Neuronal stem cell (in vitro differentiated cells): ENCODE results near the gene COQ3.
A peak's percentile ranks its signal among the peaks of the same experiment; 100 is the strongest.

ENCODE experiments used
- DNase-seq: peaks from one replicate; pipeline ENCODE4 v3.0.0-alpha.2; 2013; ENCODE audit warnings: low spot score
- H2AFZ ChIP-seq: one replicate; pipeline ENCODE4 v1.6.1; 2013; ENCODE audit warnings: mild to moderate bottlenecking, low read length, inconsistent platforms
- H2AK5ac ChIP-seq: 2 replicates; pipeline ENCODE4 v1.6.1; 2013; ENCODE audit warnings: low read depth, mild to moderate bottlenecking, inconsistent platforms, low read length, moderate library complexity, mixed read lengths
- H2BK120ac ChIP-seq: 2 replicates; pipeline ENCODE4 v1.6.1; 2013; ENCODE audit warnings: low read depth, mild to moderate bottlenecking, inconsistent platforms, low read length, moderate library complexity, mixed read lengths
- H2BK12ac ChIP-seq: one replicate; pipeline ENCODE4 v1.6.1; 2013; ENCODE audit warnings: low read length, inconsistent platforms
- H2BK15ac ChIP-seq: 2 replicates; pipeline ENCODE4 v1.6.1; 2013; ENCODE audit warnings: mild to moderate bottlenecking, low read length, inconsistent platforms, mixed read lengths
- H2BK5ac ChIP-seq: one replicate; pipeline ENCODE4 v1.6.1; 2013; ENCODE audit warnings: inconsistent platforms, mild to moderate bottlenecking, low read length, moderate library complexity
- H3K14ac ChIP-seq: one replicate; pipeline ENCODE4 v1.6.1; 2013; ENCODE audit warnings: low read length, inconsistent platforms
- H3K18ac ChIP-seq: 2 replicates; pipeline ENCODE4 v1.6.1; 2013; ENCODE audit warnings: low read length, inconsistent platforms
- H3K23ac ChIP-seq: 2 replicates; pipeline ENCODE4 v1.6.1; 2013; ENCODE audit warnings: low read depth, mild to moderate bottlenecking, mixed read lengths, low read length, inconsistent platforms; ENCODE audit not compliant: poor library complexity
- H3K27ac ChIP-seq: replicated peaks from 3 replicates; pipeline ENCODE4 v1.5.1; 2013; ENCODE audit warnings: low read length, inconsistent platforms
- H3K27me3 ChIP-seq, 3 experiments: 2 replicates each; pipeline ENCODE4 v1.6.1; 2013; ENCODE audit warnings: low read length in 3 of 3, mild to moderate bottlenecking in 2 of 3, inconsistent platforms in 1 of 3, low read depth in 1 of 3, mixed read lengths in 1 of 3, moderate library complexity in 1 of 3; ENCODE audit not compliant: control insufficient read depth in 3 of 3, insufficient read depth in 3 of 3
- H3K36me3 ChIP-seq, 2 donors: replicated peaks in 1 of 2; 2 replicates each; pipeline ENCODE4 v1.6.1; 2013; ENCODE audit warnings: low read length in 2 of 2; ENCODE audit not compliant: control insufficient read depth in 2 of 2, insufficient read depth in 2 of 2
- H3K4ac ChIP-seq: 2 replicates; pipeline ENCODE4 v1.6.1; 2013; ENCODE audit warnings: inconsistent platforms, mild to moderate bottlenecking, low read length, moderate library complexity
- H3K4me1 ChIP-seq, 2 donors: 1 replicate in 1 of 2; 2 replicates in 1 of 2; pipeline ENCODE4 v1.6.1; 2013; ENCODE audit warnings: low read length in 2 of 2, low read depth in 1 of 2; ENCODE audit not compliant: control insufficient read depth in 2 of 2, insufficient read depth in 1 of 2
- H3K4me2 ChIP-seq: one replicate; pipeline ENCODE4 v1.6.1; 2013; ENCODE audit warnings: mild to moderate bottlenecking, low read length, inconsistent platforms; ENCODE audit not compliant: insufficient read depth, poor library complexity, severe bottlenecking
- H3K4me3 ChIP-seq, 2 donors: 2 replicates each; pipeline ENCODE4 v1.5.1; 2013; ENCODE audit warnings: low read length in 2 of 2, mild to moderate bottlenecking in 2 of 2, inconsistent platforms in 1 of 2, moderate library complexity in 1 of 2
- H3K79me1 ChIP-seq: one replicate; pipeline ENCODE4 v1.6.1; 2013; ENCODE audit warnings: low read depth, mild to moderate bottlenecking, inconsistent platforms, low read length, moderate library complexity
- H3K9ac ChIP-seq: one replicate; pipeline ENCODE4 v1.6.1; 2013; ENCODE audit warnings: mild to moderate bottlenecking, low read depth, low read length, inconsistent platforms; ENCODE audit not compliant: poor library complexity
- H3K9me3 ChIP-seq, 2 donors: replicated peaks in 1 of 2; 2 replicates each; pipeline versions ENCODE3 to v1.6.1; 2013; ENCODE audit warnings: low read length in 2 of 2, mild to moderate bottlenecking in 2 of 2, inconsistent platforms in 1 of 2, low read depth in 1 of 2, mixed read lengths in 1 of 2, moderate library complexity in 1 of 2; ENCODE audit not compliant: control insufficient read depth in 2 of 2, insufficient read depth in 1 of 2
- H4K8ac ChIP-seq: one replicate; pipeline ENCODE4 v1.6.1; 2013; ENCODE audit warnings: low read depth, mild to moderate bottlenecking, inconsistent platforms, low read length, moderate library complexity
- H4K91ac ChIP-seq: one replicate; pipeline ENCODE4 v1.6.1; 2013; ENCODE audit warnings: low read length, low read depth, mild to moderate bottlenecking, inconsistent platforms; ENCODE audit not compliant: poor library complexity
- WGBS, 2 donors: extraction: QIAGEN DNeasy Blood & Tissue Kit; methylation state at CpG; one replicate each; pipeline ENCODE4 v1.1.7; 2013; ENCODE audit warnings: missing lambda C conversion rate in 2 of 2, mixed read lengths in 1 of 2; ENCODE audit not compliant: insufficient read length in 2 of 2, insufficient replicate concordance in 1 of 2; ENCODE audit errors: extremely low coverage in 2 of 2; 5-methylcytosine and 5-hydroxymethylcytosine counted together

COQ3 gene

DNA sequence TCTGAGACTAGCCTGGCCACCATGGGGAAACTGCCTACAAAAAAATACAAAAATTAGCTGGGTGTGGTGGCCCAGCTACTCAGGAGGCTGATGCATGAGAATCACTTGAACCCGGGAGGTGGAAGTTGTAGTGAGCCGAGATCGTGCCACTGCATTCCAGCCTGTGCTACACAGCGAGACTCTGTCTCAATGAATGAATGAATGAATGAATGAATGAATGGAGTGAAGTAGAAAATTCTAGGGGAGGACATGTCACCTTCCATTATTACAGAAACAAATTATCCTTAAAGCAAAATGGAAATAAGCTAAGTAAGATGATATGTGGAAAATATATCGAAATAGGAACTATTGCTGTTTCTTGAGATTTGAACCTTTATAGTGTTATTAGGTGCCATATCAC lies 34.0 kb upstream of the COQ3 start:
- H2BK15ac ChIP-seq: no peak overlapping the region
- H3K27ac ChIP-seq: no peak overlapping the region
- H3K36me3 ChIP-seq: peaks cover 2 to 44% of the 10 kb centered on the region in 2 donors
- H3K4me3 ChIP-seq: no peak overlapping the region
- WGBS, 2 donors: no CpG with 5 or more reads among the region's 5 CpGs
- H2BK120ac ChIP-seq: no peak overlapping the region
- no peak overlapping the region for H3K9ac ChIP-seq
- peaks cover 7 to 15% of the 10 kb centered on the region in 2 donors for H3K4me1 ChIP-seq
- no peaks in the 10 kb centered on the region for H3K27me3 ChIP-seq
- H3K18ac ChIP-seq: no peak overlapping the region
- no peak overlapping the region for H3K23ac ChIP-seq
- H3K4ac ChIP-seq: no peak overlapping the region
- H4K91ac ChIP-seq: no peak overlapping the region
- H2BK12ac ChIP-seq: no peak overlapping the region
- H2BK5ac ChIP-seq: no peak overlapping the region
- H3K14ac ChIP-seq: no peak overlapping the region
- no peak overlapping the region for H4K8ac ChIP-seq
- DNase-seq: no peak
- H3K79me1 ChIP-seq: no peaks in the 10 kb centered on the region
- H3K9me3 ChIP-seq: no peaks in the 10 kb centered on the region
- H2AFZ ChIP-seq: no peak overlapping the region
- H2AK5ac ChIP-seq: no peak overlapping the region
- H3K4me2 ChIP-seq: no peak overlapping the region

DNA sequence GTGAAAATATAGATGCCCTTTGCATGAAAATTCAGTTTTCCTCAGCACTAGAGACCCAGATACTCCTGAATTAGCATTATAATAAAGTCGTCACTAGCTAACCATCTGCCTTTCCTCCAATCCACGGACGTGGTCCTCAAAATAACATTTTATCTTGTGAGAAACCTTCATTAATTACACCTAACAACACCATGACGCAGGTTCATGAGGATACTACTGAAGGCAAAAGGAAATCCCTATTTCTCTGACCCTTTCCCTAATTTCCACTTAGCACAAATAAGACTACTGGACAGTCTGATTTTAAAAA lies 32.4 kb upstream of the COQ3 start:
- H3K18ac ChIP-seq: no peak overlapping the region
- no peak overlapping the region for H4K8ac ChIP-seq
- peaks cover 0 to 6% of the 10 kb centered on the region in 2 donors for H3K9me3 ChIP-seq
- peaks cover 2 to 51% of the 10 kb centered on the region in 2 donors for H3K36me3 ChIP-seq
- no peak overlapping the region for H3K9ac ChIP-seq
- no CpG with 5 or more reads among the region's 4 CpGs for WGBS, 2 donors
- H2BK5ac ChIP-seq: no peak overlapping the region
- no peak for DNase-seq
- H2AK5ac ChIP-seq: no peak overlapping the region
- H2AFZ ChIP-seq: peak overlapping the region; percentile 81
- H3K4me2 ChIP-seq: no peak overlapping the region
- no peak overlapping the region for H2BK15ac ChIP-seq
- H4K91ac ChIP-seq: no peak overlapping the region
- H3K4me1 ChIP-seq: peaks cover 5 to 10% of the 10 kb centered on the region in 2 donors
- no peak overlapping the region for H2BK12ac ChIP-seq
- H3K4me3 ChIP-seq: peak overlapping the region in 1 of 2 donors; percentile 71
- H3K27ac ChIP-seq: no peak overlapping the region
- H3K27me3 ChIP-seq: no peaks in the 10 kb centered on the region
- H3K23ac ChIP-seq: no peak overlapping the region
- H2BK120ac ChIP-seq: no peak overlapping the region
- H3K4ac ChIP-seq: no peak overlapping the region
- H3K79me1 ChIP-seq: peaks cover 2% of the 10 kb centered on the region
- H3K14ac ChIP-seq: no peak overlapping the region

DNA sequence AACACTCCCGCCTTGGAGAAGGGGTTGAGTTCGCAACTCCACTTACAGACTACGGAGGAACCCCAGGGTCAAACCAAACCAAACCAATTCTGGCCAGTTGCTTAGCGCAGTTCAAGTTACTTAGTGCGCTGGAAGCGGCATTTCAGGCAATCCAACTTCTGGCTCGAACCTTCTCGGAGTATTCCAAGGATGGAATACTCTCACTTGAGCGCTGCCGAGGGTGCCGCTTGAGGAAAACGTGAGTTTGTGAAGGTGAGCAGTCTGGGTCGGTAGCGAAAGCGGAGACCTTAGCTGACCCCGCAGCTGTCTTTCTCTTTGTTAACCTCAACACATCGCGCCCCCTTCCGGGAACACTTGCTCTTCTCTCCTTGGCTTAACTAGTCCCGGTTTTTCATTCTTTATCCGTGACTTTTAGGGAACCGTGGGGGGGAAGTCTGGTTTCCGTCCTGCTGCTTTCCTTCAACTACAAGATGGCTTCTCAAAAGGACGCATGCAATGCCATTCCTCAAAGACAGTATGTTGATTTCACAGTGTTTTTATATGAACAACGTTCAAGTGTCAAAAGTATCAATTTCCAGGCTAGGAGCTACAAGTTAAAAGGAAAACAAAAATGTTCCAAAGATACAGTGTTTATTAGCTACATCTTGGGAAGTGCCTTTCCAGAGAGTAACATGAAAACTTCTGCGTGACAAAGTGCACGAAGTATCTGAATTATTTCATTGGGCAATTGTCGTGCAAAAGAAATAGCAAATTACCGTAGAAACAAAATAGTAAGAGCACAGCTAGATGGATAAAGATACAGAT lies 31.9 kb upstream of the COQ3 start:
- no peak overlapping the region for H4K91ac ChIP-seq
- peak; percentile 87 for DNase-seq

DNA sequence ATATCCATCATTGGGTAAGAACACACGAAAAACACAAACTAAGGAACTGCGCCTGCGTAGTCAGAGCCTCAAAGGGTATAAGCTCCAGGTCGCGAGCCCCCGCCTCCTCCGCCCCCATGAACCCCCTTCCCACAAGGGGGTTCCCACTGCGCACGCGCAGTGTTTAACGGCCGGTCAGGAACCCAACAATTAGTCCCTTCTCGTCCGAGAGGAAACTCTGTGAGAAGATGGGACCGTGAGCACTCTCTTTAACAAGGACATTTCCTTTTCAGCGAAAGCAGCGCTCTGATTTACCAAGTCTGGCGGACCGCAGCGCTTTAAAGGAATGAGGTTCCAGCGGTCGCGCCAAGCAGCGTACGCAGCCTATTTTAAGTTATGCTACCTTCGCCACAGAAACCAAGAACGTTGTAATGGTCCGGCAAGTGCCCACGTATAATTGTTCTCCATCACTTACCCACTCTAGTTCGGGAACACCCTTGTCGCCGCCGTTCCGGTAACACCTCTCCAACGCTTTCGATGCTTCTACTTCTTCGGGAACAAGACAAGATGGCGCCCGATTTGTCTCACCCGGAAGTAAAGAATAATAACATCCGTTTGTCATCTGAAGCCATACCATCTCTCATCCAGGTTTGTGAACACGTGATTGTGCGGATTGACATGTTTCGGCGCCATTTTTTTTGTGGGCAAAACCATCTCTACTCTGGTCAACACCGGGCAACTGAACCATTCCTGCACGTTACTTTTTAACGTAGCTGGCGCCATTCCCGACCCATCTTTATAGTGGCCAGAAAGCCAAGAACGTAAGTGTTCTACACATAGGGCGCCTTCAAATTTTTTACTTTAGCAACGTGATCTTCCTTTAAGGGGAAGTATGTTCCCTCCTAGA lies 31.0 kb upstream of the COQ3 start, which contains the start of gene PNISR:
Gene PNISR, minus strand, starts transcription at position 548 of the 886 bp plus-strand sequence. CDS start 10,649 bp downstream, outside the sequence.
- H3K9ac ChIP-seq: peak within 1 kb of the TSS; percentile 94
- H3K36me3 ChIP-seq: peaks cover 2 to 57% of the 10 kb centered on the region in 2 donors
- peak within 1 kb of the TSS; percentile 98 for H4K91ac ChIP-seq
- H3K79me1 ChIP-seq: peaks cover 2% of the 10 kb centered on the region
- H2BK120ac ChIP-seq: no peak within 1 kb of the TSS
- H3K27me3 ChIP-seq: no peaks in the 10 kb centered on the region
- H3K4me1 ChIP-seq: peaks cover 5 to 10% of the 10 kb centered on the region in 2 donors
- H3K14ac ChIP-seq: no peak within 1 kb of the TSS
- no peak within 1 kb of the TSS for H2BK5ac ChIP-seq
- H2BK12ac ChIP-seq: no peak within 1 kb of the TSS
- H2BK15ac ChIP-seq: no peak within 1 kb of the TSS
- H3K9me3 ChIP-seq: peaks cover 0 to 10% of the 10 kb centered on the region in 2 donors
- H3K4ac ChIP-seq: peak within 1 kb of the TSS; percentile 19
- no CpG with 5 or more reads among the region's 53 CpGs for WGBS, 2 donors
- peak within 1 kb of the TSS; percentile 95 for H3K18ac ChIP-seq
- no peak within 1 kb of the TSS for H4K8ac ChIP-seq
- H3K4me3 ChIP-seq: peak within 1 kb of the TSS; percentile 71 to 97
- peak; percentile 95 for DNase-seq
- peak within 1 kb of the TSS; percentile 95 for H3K27ac ChIP-seq
- no peak within 1 kb of the TSS for H3K23ac ChIP-seq
- H3K4me2 ChIP-seq: peak within 1 kb of the TSS; percentile 55
- peak within 1 kb of the TSS; percentile 81 for H2AFZ ChIP-seq
- H2AK5ac ChIP-seq: no peak within 1 kb of the TSS

More for the DNA sequence above, 31.9 kb upstream of the COQ3 start:
- Histone ChIP-seq H3K4me1 (peaks cover 5 to 10% of the 10 kb centered on the region in 2 donors), H3K4me2 (peak overlapping the region; percentile 55), H4K8ac (no peak overlapping the region), H3K4ac (no peak overlapping the region), H2BK15ac (no peak overlapping the region), H3K23ac (no peak overlapping the region), H2BK5ac (no peak overlapping the region), H3K27ac (peak overlapping the region; percentile 76), H3K79me1 (peaks cover 2% of the 10 kb centered on the region), H2AFZ (peak overlapping the region; percentile 81), H3K9me3 (peaks cover 0 to 6% of the 10 kb centered on the region in 2 donors), H2AK5ac (no peak overlapping the region), H3K27me3 (no peaks in the 10 kb centered on the region), H3K14ac (no peak overlapping the region), H3K9ac (peak overlapping the region; percentile 75), H3K18ac (peak overlapping the region; percentile 33), H2BK120ac (no peak overlapping the region), H3K36me3 (peaks cover 2 to 53% of the 10 kb centered on the region in 2 donors), H2BK12ac (no peak overlapping the region), H3K4me3 (peak overlapping the region; percentile 71 to 91)
- WGBS, 2 donors: no CpG with 5 or more reads among the region's 29 CpGs
